ENCODE results near the gene ZPLD1.

DNA sequence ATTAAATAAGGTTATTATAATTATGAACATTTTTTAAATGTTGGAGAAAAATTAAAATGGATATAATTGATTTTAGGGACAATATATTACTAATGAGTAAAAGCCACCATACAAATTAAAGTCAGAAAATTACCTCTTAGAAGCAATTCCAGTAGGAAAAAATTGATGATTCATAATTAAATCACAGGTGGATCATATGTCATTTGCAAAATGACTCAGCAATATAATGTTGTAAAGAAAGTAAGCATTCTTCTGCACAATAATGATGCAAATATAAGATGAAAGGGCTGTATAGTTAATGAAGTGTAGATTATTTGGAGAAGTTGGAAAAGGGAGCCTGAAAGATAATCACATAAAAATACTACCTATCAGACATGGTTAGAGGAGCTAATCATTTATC, 25.8 kb downstream of the ZPLD1 start:
- TF ChIP-seq EP300 (IDR thresholded peaks at IDR 0.05), result no peak
- TF ChIP-seq POLR2A (IDR thresholded peaks at IDR 0.05), result no peak
- TF ChIP-seq, protein P1, sequence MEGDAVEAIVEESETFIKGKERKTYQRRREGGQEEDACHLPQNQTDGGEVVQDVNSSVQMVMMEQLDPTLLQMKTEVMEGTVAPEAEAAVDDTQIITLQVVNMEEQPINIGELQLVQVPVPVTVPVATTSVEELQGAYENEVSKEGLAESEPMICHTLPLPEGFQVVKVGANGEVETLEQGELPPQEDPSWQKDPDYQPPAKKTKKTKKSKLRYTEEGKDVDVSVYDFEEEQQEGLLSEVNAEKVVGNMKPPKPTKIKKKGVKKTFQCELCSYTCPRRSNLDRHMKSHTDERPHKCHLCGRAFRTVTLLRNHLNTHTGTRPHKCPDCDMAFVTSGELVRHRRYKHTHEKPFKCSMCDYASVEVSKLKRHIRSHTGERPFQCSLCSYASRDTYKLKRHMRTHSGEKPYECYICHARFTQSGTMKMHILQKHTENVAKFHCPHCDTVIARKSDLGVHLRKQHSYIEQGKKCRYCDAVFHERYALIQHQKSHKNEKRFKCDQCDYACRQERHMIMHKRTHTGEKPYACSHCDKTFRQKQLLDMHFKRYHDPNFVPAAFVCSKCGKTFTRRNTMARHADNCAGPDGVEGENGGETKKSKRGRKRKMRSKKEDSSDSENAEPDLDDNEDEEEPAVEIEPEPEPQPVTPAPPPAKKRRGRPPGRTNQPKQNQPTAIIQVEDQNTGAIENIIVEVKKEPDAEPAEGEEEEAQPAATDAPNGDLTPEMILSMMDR (IDR thresholded peaks at IDR 0.05), result no peak
- TF ChIP-seq POLR2AphosphoS5 (IDR thresholded peaks at IDR 0.05), result no peak
